Cardiac fibroblast (primary cell): ENCODE data around the gene RECQL5.

ENCODE experiments used
- DNase-seq, 2 donors: peaks; one replicate each; pipeline versions ENCODE4 v3.0.0 to v3.0.0-alpha.2; 2010; ENCODE audit warnings: low read depth in 2 of 2
- H3K4me3 ChIP-seq, 2 donors: replicated peaks in 1 of 2; 1 replicate in 1 of 2; 2 replicates in 1 of 2; pipeline ENCODE4 v1.5.1; 2011; ENCODE audit warnings: low read depth in 2 of 2, low read length in 2 of 2, mild to moderate bottlenecking in 2 of 2, moderate library complexity in 1 of 2
- CTCF ChIP-seq: IDR thresholded peaks from one replicate; pipeline ENCODE4 v1.5.1; 2011; ENCODE audit warnings: low read depth, mild to moderate bottlenecking, low read length, inconsistent platforms

Gene RECQL5

GRCh38 chr17:75621489-75621888 lies 45.5 kb downstream of the RECQL5 start:
- TF ChIP-seq CTCF, result no peak
- H3K4me3 ChIP-seq, result no peak overlapping the region
- DNase-seq, result no peak

GRCh38 chr17:75619506-75620431 lies 47.2 kb downstream of the RECQL5 start:
- TF ChIP-seq CTCF, result peak; percentile 52
- H3K4me3 ChIP-seq, result no peak overlapping the region
- DNase-seq, result peak; percentile 35 to 43

DNA sequence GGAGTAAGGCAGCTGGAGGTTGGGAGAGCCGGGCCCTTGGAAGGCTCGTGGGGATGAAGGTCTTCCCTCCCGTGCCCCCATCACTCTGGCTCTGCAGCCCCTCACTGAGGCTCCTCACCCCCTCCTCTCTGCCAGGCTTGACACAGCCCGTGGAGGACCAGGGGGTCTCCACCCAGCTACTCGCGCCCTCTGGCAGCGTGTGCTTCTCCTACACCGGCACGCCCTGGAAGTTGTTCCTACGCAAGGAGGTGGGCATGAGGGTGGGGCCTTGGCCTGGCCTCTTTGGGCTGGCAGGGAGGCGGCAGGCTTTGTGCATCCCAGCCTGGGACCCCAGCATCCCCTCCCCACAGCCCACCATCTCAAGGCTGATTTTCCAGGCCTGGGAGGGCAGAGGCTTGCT lies 49.3 kb downstream of the RECQL5 start:
- TF ChIP-seq CTCF, result no peak

GRCh38 chr17:75617218-75617617 lies 49.7 kb downstream of the RECQL5 start:
- no peak for DNase-seq
- H3K4me3 ChIP-seq, result no peak overlapping the region
- no peak for TF ChIP-seq CTCF

More for the DNA sequence above, 49.3 kb downstream of the RECQL5 start:
- DNase-seq, result no peak
- H3K4me3 ChIP-seq, result no peak overlapping the region

GRCh38 chr17:75616521-75617122 lies 50.3 kb downstream of the RECQL5 start:
- no peak for DNase-seq
- no peak for TF ChIP-seq CTCF
- H3K4me3 ChIP-seq, result no peak overlapping the region

DNA sequence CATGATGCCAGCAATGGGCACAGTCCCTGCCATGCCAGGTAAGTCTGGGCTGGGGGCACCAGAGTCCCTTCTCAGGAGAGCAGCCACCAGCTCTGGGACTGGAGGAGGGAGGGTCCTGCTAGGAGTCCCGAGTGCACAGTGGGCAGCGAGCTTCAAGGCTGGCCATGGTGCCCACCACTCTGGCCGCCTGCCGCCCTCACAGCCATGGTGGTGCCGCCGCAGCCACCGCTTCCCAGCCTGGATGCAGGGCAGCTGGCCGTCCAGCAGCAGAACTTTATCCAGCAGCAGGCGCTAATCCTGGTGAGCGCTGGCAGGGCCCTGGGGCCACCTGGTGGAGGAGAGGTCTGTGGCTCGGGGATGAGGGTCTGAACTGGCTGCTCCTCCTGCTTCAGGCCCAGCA lies 51.7 kb downstream of the RECQL5 start:
- no peak for DNase-seq
- H3K4me3 ChIP-seq, result no peak overlapping the region
- no peak for TF ChIP-seq CTCF
